ENCODE data around the gene PRG3. TPM values are rescaled to one million over a fixed set of nuclear protein-coding genes. Genes with fewer than 3 reads are reported as not detected.

Gene PRG3
- total and polyA plus RNA-seq, 9 of the 15 experiments (the other 6 are each of a cell fraction or from before 2014, with no cell fraction given): 0.18 to 0.55 (median 0.38) TPM; not detected in 6

GRCh38 chr11:57345555-57346211, 35.3 kb downstream of the PRG3 start (continued):
- TF ChIP-seq THRB (CRISPR knock-in tag; conservative IDR thresholded peaks at IDR 0.05) (no peak), MED1 (CRISPR knock-in tag; IDR thresholded peaks at IDR 0.05; ENCODE audit: borderline replicate concordance) (no peak), ZBTB34 (CRISPR knock-in tag; IDR thresholded peaks at IDR 0.05) (no peak), HCFC1 (IDR thresholded peaks at IDR 0.05; ENCODE audit: low read depth, low read length) (no peak), ZNF224 (CRISPR knock-in tag; IDR thresholded peaks at IDR 0.05) (no peak), HSF4 (CRISPR knock-in tag; IDR thresholded peaks at IDR 0.05; ENCODE audit: borderline replicate concordance) (no peak), OTX1 (CRISPR knock-in tag; IDR thresholded peaks at IDR 0.05) (no peak), E4F1 (CRISPR knock-in tag; IDR thresholded peaks at IDR 0.05; ENCODE audit: borderline replicate concordance) (no peak), MAFK (IDR thresholded peaks at IDR 0.05; ENCODE audit: low read length) (no peak), DDX20 (tag; IDR thresholded peaks at IDR 0.05; ENCODE audit: low read depth) (no peak), CC2D1A (IDR thresholded peaks at IDR 0.05) (peak; percentile 47; the same call in 1 of the 2 replicates), RBBP5 (IDR thresholded peaks at IDR 0.05; ENCODE audit: borderline replicate concordance, insufficient read depth, low read length, poor library complexity, severe bottlenecking) (no peak), SMARCA5 (IDR thresholded peaks at IDR 0.05) (no peak), KDM5B (IDR thresholded peaks at IDR 0.05; ENCODE audit: insufficient replicate concordance, low read depth, low read length) (no peak), SRSF1 (IDR thresholded peaks at IDR 0.05; ENCODE audit: low read depth, low read length) (no peak), ZKSCAN8 (CRISPR knock-in tag; IDR thresholded peaks at IDR 0.05) (no peak), DEAF1 (CRISPR knock-in tag; IDR thresholded peaks at IDR 0.05) (peak; percentile 55), SNRNP70 (optimal IDR thresholded peaks at IDR 0.05; ENCODE audit: low read depth, low read length) (no peak)
- TF ChIP-seq, protein P1, sequence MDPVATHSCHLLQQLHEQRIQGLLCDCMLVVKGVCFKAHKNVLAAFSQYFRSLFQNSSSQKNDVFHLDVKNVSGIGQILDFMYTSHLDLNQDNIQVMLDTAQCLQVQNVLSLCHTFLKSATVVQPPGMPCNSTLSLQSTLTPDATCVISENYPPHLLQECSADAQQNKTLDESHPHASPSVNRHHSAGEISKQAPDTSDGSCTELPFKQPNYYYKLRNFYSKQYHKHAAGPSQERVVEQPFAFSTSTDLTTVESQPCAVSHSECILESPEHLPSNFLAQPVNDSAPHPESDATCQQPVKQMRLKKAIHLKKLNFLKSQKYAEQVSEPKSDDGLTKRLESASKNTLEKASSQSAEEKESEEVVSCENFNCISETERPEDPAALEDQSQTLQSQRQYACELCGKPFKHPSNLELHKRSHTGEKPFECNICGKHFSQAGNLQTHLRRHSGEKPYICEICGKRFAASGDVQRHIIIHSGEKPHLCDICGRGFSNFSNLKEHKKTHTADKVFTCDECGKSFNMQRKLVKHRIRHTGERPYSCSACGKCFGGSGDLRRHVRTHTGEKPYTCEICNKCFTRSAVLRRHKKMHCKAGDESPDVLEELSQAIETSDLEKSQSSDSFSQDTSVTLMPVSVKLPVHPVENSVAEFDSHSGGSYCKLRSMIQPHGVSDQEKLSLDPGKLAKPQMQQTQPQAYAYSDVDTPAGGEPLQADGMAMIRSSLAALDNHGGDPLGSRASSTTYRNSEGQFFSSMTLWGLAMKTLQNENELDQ (CRISPR knock-in tag; IDR thresholded peaks at IDR 0.05; ENCODE audit: borderline replicate concordance): no peak

Data from K562 (cell line).